GM18511 (cell line): ENCODE results near the gene NFU1.
"Not testable (repeated sequence)": the region's sequence is repeated elsewhere in the genome, so short reads cannot be mapped to it uniquely, and the experiment has no call there.

Experiments
- ATAC-seq: cut with Tn5 transposase; IDR thresholded peaks from one replicate; pipeline ENCODE4 v1.9.1; 2021; ENCODE audit warnings: mild to moderate bottlenecking, moderate library complexity; ENCODE audit not compliant: unreplicated experiment

NFU1 gene

DNA sequence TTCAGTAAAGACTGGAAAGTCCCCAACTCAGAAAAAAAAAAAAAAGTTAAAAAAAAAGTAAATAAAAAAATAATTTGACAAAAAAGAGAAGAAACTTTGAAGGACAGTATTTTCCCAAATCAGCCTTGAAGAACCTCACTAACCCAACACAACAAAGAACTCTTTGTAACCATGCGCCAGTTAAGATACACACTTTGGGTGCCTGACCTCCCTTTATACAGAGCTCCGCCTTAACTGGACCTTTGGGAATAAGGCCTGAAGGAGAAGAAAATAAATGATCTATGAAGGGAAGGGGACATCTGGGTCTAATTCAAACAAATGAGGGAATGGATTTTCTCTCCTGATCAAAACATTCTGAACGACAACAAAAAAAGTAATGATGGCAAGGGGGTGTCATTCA lies 48.0 kb downstream of the NFU1 start:
- ATAC-seq, result no peak

DNA sequence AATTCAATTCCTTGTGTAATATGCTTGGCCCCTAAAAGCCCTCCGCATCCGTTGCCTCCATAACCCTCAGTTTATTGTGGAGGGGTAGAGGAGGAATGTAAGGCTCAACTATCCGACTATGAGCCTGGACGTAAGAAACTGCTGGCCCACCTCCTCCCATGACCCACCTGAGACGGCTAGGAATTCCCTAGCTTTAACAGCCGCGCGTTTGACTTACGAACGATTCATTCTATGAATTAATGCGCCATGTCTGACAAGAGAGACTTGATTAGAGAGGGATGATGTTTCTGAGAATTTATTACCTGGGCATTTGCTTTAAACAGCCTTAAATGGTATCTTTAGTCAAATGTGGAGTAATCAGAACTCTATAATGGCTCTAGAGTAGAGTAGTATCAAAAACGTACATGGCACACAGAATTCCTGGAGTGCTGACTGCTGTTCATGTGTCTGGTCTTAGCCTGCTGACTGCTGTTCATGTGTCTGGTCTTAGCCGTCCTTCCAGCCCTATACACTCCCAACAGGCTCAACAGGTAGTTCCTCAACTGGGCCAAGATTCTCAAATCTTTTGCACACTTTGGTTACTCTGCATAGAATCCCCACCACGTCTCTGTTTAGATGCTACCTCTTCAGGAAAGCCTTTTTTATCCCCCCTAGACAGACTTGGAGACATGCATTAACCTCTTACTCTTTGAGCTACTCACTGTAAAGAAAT lies 49.3 kb downstream of the NFU1 start:
- ATAC-seq, result no peak

DNA sequence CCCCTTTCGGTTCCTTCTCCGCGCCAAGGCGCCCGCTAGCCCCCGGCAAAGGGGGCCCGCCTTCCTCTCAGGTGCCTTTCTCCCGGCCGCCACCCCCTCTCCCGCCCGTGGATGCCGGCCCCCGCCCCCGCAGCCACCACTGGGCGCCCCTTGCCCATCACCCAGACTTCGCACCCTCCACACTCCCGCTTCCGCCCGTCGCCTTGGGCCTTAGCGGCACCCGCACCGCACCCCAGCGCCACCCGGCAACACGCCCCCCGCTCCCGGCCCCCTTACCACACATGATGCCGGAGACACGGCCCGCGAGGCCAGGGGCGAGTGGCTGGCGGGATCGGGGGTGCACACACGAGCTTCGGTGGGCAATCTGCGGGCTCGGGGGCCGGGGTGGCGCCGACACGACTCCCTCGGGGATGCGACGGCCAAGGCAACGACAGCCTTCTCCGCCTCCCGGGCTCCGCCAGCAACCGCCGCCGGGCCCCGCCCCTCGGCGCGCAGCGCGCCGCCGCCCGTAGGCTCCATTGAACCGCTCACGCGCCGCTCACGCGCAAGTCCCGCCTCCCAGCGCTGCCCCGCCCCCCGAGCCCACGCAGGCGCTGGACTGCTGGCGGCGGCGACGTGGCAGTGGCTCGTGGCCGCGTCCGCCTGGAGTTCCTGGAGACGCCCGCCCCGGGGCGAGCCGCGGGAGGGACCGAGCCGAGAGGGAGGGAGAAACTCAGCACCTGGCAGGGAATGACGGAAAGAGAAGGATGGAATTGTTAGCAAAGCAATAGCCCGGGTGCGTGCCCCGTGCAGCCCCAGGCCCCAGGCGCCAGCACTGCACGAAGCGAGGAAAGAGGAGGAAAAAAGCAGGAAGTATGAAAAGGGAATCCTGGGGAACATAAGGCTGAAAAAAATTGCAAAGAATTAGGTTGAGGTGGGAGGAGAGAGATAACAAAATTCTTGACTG lies 50.2 kb downstream of the NFU1 start, which contains the start of gene GFPT1:
Gene GFPT1, minus strand, starts transcription at position 439 of the 946 bp plus-strand sequence. Its CDS starts 156 bp downstream, at position 283.
- ATAC-seq, result peak; percentile 82

DNA sequence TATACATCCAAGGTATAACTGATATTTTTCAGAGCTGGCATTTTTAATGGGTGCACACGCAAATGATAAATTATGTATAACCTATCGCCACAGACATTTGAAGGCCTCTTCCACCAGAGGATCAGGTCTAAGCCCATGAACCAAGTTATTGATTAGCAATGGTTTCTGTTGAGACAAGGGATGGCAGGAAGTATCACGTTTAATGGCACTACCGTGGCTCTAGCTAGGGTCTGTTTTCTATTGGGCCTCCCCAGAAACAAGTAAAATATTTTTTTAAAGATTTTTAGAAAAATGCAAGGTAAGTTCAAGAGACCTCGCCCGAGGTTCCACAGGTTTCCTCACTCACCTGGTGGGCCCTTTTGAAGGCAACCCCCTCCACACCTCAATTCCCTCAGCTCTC lies 50.9 kb downstream of the NFU1 start:
- ATAC-seq, result peak; percentile 22

DNA sequence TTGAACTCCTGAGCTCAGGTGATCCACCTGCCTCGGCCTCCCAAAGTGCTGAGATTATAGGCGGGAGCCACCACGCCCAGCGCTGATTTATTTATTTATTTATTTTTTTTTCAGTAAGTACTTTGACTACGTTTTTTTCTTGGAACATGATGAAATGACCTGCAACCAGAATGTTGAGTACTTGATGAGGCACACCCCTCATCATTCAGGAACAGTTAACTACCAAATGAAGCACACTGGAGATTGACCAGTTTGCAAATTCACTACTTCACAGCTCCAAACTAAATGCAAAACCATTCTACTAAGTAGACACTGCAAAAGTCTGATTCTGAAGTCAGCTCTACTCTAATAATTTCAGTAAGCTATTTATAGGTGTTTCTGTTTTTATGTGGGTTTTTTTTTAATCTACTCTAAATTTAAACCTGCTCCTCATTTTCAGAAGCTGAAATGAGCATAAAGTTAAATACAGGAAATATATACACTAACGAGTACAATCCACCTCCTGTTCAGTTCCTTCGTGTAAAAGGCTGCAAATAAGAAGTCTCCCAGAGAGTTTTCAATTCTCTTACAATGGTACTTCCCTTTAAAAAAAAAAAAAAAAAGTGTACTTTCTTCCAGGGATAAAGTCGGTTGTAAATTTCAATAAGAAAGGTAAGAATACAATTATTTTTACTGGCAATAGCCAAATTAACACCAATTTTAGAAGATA lies 51.6 kb downstream of the NFU1 start:
- no peak for ATAC-seq

DNA sequence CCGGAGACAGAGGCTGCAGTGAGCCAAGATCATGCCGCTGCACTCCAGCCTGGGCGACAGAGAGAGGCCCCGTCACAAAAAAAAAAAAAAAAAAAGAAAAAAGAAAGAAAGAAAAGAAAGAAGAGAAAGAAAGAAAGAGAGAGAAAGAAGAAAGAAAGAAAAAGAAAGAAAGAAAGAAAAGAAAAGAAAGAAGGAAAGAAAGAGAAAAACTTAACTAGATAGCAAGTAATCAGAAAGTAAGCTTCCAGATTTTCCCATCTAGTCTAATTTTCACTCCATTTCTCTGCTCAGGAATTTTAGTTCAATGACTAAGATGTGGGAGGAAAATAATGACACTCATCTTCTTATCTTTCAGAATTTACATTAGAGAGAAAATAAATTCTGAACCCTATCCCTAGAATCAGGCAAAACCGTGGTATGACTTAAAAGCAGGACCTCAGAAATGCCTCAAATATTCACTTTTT lies 52.6 kb downstream of the NFU1 start:
- no peak for ATAC-seq

DNA sequence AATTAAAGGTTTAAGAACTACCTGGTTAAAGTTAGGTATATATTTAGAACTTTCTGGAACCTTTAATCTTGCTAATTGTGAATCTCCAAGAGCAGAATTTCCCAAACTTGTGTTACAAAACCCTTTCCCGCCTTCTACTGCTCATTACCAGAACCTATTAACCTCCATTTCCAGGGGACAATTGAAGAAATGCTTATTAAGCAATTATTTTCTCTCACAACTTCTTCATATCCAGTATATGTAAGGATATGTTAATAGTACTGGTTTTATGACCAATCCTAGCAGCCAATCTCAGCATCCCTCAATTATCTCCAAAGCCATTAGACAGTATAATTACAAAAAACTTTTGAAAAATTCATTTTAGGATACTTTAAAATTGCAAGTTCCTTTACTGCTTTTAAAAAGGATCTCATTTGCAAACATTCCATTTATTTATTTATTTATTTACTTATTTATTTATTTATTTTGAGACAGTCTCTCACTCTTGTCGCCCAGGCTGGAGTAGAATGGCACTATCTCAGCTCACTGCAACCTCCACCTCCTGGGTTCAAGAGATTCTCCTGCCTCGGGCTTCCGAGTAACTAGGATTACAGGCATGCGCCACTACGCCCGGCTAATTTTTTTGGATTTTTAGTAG lies 53.9 kb downstream of the NFU1 start:
- no peak for ATAC-seq

DNA sequence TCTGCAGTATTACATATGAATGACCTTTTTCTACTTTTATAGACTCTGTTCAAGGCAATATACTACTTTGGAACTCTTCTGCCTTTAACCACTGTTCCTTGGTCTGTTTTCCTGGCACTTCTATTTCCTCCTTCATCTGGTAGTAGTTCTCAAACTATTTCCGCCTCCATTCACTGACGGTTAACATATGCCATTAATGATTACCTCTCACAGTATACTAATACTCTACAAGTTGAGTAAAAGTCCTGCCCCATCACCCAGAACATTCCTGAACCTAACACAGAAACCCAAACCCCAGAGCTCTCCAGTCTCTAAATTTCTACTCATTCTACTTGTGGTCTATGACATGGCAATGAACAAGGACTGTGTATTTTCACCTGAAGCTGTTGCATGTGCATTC lies 54.7 kb downstream of the NFU1 start:
- ATAC-seq, result no peak

DNA sequence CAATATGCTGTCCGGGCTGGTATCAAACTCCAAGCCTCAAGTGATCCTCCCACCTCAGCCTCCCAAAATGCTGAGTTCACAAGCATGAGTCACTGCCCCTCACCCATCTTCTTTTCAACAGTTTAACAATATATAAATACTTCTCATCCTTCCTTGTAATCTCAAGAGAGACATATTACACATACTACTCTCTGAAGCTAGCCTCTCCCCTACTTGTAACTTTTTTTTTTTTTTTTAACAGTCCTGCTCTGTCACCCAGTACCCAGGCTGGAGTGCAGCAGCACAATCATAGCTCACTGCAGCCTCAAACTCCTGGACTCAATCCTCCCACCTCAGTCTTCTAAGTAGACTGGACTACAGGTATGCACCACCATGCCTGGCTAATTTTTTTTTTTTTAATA lies 55.9 kb downstream of the NFU1 start:
- ATAC-seq, result no peak

DNA sequence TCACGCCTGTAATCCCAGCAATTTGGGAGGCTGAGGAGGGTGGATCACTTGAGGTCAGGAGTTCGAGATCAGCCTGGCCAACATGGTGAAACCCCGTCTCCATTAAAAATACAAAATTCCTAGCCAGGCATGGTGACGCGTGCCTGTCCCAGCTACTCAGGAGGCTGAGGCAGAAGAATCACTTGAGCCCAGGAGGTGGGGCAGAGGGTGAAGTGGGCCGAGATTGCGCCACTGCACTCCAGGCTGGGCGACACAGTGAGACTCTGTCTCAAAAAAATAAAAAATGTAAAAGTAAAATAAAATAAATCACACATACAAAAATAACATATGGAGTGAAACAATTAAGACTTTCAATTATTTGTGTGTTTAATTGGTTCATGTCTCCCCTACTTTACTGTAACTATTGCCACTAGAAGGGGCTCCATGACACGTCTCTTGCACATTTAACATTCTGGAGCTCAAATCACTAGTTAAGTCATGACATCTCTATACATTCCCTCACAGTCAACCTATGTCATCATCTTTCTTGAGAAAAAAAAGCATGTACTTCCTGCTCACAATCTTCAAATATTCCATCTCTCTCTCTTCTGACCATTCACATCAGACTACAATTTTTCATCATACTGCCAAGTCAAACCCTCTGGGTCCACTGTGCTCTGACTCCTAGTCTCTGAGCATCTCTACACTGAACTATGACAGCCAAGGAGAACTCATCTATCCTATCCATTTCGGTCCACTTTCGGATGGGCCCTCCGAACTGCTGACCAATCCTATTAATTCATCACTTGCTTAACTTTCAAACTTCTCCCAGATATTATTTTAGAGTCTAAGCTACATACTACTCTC lies 56.9 kb downstream of the NFU1 start:
- no peak for ATAC-seq

DNA sequence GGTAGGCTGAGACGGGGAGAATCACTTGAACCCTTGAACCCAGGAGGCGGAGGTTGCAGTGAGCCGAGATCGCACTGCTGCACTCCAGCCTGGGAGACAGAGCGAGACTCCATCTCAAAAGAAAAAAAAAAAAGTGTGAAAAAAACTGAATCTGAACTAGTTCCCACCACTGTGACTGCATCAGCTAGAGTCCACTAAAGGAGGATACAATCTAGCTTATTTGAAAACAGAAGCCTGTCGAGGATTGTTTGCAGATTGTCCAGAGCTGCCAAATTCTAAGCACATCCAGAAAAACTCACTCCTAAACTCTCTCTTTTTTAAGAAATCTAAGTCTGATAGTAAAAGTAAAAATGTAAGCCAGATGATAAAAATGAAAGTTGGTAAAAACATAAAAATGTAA lies 60.8 kb downstream of the NFU1 start:
- no peak for ATAC-seq

DNA sequence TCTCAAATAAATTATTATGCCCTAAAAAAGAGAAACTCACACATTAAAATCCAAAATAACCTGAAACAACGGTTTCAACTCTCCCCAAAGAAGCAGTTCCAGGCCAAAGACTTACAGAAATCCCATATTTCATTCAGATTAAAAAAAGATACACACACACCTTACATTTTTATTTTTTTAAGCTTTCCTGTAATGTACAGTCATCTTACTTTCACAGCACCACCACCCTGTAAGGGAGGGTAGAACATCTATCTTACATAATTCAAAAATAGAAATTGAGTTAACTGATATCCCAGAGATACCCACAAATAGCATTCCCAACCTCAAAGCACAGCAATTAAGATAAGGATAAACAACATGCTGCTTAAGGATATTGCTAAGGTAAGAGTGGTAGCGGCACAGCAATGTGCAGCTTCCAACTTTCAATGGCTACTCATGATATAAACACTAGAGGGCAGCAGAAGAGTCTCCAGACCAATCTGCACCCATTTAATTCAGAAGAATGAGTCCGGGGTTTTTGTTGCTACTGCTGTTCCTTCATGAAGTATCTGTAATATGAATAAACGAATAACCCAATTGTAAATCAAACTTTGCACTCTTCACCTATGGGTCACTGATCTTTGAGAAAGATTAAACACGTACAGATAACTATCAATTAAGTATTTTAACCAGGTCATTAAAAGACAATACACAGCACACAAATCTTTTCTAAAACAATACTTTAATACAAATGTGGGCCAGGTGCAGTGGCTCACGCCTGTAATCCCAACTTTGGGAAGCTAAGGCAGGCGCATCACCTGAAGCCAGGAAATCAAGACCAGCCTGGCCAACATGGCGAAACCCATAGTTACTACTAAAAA lies 61.5 kb downstream of the NFU1 start:
- no peak for ATAC-seq

DNA sequence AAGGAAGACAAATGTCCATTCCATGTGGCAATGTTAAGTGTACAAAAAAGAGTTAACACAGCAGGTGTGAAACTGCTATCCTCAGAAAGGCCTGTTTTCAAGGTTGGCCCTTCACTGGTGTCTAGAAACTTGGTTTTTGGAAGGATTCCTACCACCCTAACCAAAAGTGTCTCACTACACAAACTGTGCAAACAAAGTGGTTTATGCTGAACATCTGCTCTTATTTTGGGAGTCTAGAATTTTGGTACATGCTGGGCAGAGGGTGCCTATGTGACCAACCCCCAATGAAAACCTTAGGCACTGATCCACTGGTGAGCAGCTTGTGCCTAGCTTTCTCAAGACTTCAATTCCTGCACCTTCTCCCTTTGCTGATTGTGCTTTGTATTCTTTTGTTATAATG lies 64.5 kb downstream of the NFU1 start:
- ATAC-seq, result no peak

DNA sequence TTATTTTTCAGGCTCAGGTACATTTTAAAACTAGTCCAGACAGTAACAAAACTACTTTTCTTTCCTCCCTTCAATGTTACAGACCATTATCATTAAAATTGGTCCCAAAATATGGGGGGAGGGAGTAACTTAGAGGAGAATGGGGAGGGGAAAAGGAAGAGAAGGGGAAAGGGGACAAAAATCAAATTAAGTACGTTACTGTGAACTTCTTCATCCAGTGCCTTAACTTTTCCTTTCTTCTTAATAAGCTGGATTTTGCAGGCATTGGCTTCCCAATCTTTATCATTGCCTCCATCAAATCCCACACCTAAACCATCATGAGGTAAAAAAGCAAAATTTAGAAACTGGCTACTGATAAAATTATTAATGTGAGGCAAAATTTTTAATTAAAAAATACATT lies 67.4 kb downstream of the NFU1 start:
- no peak for ATAC-seq

DNA sequence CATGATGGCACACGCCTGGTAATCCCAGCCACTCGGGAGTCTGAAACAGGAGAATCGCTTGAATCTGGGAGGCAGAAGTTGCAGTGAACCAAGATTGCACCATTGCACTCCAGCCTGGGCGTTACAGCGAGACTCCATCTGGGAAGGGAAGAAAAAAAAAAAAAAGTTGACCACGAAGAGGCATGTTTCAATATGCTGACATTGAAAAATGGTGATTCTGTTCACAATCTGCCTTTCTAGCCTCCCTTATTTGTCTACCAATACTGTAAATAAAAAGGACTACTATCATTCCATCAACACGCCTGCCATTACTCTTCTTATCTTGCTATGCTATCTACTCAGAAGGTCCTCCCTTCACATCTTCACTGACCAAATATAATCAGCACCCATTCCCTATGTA lies 68.6 kb downstream of the NFU1 start:
- no peak for ATAC-seq

DNA sequence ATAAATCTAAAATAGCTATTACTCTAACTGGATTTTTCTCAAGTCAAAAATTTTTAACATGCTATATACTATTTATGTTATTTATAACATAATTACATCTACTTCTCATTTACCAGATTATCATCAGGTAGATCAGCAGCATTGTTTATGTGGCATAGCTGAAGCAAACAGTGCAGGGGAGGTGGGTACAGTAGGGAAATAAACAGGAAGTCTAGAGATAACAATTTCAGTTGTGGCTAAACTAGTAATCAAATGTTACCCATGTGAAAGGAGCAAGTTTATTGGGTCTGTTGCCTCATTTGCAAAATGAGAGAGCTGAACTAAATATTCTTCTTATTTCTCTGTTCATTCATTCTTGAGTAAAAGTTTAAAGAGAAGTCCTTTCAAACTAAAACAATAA lies 77.9 kb downstream of the NFU1 start:
- ATAC-seq, result no peak

DNA sequence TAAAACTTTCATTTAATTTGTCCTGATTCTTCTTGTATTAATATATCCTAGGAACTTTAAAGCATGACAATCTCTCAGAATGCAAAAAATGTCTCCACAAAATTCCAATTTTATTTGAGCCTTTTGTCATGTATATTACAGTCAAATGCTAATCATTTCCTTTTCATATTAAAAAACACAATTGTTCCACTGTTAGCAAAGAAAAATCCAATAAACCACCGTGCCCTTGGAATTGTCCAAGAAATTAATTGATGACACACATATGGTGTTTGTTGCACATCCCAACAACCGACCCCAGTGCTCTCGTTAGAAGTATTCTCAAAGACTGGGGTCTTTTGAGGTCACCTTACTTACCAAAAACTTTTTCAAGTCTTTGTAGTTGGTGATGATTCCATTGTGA lies 78.3 kb downstream of the NFU1 start:
- ATAC-seq, result no peak

DNA sequence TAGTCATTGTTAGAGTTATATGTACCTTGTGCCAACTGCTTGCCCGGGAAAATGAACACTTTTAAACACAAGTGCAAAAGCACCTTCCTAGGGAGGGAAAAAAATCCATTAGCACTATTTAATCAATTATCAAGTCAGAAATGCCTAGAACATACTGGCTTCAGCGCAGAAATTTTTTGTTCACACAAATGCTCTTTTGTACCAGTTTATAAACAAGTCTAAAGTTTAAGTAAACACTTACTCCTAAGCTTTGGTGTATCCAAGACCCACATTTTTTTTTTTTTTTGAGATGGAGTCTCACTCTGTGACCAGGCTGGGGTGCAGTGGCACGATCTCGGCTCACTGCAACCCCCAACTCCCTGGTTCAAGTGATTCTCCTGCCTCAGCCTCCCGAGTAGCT lies 80.8 kb downstream of the NFU1 start:
- no peak for ATAC-seq

DNA sequence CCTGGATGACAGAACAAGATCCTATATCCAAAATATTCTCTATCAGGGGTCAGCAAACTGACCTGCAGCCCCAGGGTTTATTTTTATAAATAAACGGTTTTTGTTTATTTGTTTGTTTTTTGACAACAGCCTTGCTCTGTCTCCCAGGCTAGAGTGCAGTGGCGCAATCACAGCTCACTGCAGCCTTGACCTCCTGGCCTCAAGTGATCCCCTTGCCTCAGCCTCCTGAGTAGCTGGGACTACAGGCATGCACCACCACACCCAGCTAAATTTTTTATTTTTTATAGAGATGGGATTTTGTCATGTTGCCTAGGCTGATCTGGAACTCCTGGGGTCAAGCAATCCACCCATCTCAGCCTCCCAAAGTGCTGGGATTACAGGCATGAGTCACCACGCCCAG lies 82.3 kb downstream of the NFU1 start:
- ATAC-seq, result not testable (repeated sequence)
